GM12892 (cell line): ENCODE data around the gene PARVB.

ENCODE experiments used
- DNase-seq: peaks from one replicate; pipeline ENCODE4 v3.0.0; 2011; ENCODE audit not compliant: insufficient read length
- FAIRE-seq: peaks from 2 replicates; lab custom pipeline; 2011; peaks lifted over from hg19 to GRCh38; lab: Jason Lieb, UNC
- POLR2A ChIP-seq: IDR thresholded peaks from 2 replicates; pipeline ENCODE4 v1.6.1; 2011; ENCODE audit warnings: low read depth, low read length, control low read depth
- POLR2AphosphoS5 ChIP-seq: IDR thresholded peaks from 2 replicates; pipeline ENCODE4 v1.6.1; 2011; ENCODE audit warnings: low read depth, low read length, control low read depth
- TAF1 ChIP-seq: IDR thresholded peaks from 2 replicates; pipeline ENCODE4 v1.6.1; 2011; ENCODE audit warnings: low read depth, mild to moderate bottlenecking, control low read depth, low read length, borderline replicate concordance

The PARVB gene

DNA sequence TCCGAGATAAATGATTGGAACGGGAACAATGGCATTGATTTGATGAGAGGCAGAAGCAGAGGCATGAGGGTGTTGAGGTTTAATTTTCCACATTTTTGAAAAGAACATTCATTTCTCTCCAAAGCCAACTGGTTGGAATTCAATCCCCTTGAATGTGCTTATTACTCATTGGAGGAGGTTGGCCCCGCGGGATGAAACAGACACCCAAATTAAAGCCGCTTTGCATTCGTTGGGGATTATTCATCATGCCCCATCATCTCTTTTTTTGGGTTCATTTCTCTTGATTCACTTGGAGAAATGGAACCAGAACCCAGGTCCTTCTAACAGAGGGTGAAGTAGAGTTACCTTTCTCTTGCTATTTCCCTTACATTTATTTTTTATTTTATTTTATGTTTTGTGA lies 109.1 kb downstream of the PARVB start:
- DNase-seq (no peak), FAIRE-seq (no peak)
- TF ChIP-seq POLR2A (no peak), TAF1 (no peak), POLR2AphosphoS5 (no peak)

DNA sequence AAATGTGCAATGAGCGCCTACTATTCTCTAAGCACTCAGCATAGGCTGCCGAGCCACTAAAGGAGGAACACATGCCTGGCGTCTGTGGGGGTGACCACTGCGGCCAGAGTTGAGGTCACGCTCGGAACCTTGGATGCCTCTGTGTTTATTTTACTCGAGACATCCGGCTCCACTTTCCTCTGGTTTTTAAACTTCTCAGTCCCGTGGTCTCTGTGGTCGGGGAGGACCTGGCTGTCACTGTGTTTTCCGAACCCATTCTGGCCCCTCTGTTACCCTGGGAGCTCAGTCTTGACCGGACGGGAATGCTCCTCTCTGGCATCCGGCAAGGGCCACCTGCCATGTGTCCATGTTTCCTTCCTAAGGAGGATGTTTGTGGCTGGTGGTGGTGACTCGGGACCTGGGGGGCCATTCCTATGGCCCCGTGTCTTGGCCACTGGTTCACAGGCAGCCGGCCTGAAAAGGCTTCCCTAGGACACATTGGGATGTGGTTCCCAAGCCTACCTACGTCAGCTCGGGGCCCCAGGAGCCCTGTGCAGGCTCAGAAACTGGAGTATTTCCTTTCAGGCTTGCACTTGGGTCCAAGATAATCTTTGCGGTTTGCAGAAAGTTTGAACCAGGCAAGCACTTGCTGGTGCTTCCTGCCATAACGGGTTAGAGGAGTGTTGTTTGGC lies 109.9 kb downstream of the PARVB start:
- FAIRE-seq (no peak), DNase-seq (no peak)
- TF ChIP-seq POLR2A (no peak), POLR2AphosphoS5 (no peak), TAF1 (no peak)

DNA sequence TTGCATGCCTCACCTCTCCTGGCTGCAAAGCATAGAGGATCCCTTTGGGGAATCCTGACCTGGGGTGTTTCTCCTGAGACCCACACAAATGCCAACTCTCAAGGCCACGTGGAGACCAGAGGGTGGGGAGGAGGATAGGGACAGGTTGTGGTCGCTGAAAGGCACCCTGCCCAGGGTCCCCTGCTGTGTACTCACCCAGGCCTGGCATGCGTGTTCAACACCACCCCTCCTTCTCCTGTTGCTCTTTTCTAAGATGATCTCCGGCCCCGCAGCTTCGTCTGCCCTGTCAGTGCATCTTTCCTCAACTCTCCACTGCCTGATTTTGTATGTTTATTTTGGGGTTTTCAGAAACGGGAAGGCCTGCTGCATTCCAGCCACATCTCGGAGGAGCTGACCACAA lies 112.0 kb downstream of the PARVB start:
- FAIRE-seq (no peak), DNase-seq (no peak)
- no peak for TF ChIP-seq POLR2AphosphoS5
- no peak for TF ChIP-seq POLR2A
- TF ChIP-seq TAF1: no peak

DNA sequence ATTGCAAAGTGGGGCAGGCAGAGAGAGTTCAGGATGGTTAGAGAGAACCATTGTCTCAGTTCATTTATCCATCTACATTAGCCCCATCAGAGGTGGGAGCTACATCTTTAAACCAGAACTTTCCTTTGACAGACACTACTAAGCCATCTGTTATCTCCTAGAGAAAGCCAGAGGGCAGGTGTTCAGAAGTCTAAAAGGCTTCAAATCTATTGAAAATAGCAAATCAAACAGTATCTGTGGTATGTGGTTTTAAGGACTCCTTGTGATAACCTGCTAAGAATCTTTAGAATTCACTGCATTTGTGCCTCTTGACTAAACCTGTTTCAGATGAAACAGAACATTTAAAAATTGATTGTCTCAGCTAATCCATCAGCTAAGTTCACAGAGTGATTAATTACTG lies 112.7 kb downstream of the PARVB start:
- no peak for DNase-seq
- no peak for FAIRE-seq
- TF ChIP-seq POLR2AphosphoS5: no peak
- TF ChIP-seq POLR2A: no peak
- TF ChIP-seq TAF1: no peak

DNA sequence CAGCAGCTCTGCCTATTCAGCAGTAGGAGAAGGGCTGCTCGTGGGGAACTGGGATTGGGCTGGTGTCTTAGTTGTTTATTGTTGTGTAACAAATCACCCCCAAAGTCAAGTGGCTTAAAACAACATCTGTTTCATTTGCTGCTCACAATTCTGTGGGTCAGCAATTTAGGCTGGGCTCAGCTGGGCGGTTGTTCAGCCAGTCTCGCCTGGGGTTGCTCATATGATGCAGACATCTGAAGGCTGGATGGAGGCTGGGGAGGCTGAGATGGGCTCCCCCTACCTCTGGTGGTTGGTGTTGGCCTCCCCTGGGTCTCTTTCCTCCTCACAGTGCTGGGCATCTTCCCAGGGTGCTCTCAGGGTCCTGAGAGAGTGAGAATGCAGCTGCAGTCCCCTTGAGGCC lies 113.3 kb downstream of the PARVB start:
- FAIRE-seq (no peak), DNase-seq (no peak)
- TF ChIP-seq POLR2AphosphoS5 (no peak), TAF1 (no peak), POLR2A (no peak)

DNA sequence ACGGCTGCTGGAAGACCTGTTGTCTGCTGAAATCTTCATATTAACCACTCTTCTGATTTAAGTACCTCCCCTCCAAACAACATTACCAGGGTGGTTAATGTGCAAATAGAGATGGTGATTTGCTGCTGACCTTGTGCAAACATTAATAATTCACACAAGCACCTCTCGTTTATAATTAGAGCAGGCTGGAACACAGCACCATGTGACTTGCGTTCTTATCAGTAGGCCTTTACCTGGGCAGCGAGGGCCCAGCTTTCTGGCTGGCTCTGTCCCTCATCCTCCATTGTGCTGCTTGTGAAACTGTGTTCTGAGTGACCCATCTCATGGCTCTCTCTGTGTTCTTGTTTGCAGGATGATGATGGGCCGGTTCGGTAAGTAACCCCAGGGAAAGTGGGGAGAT lies 115.7 kb downstream of the PARVB start:
- DNase-seq (no peak), FAIRE-seq (no peak)
- TF ChIP-seq POLR2AphosphoS5 (no peak), POLR2A (no peak), TAF1 (no peak)

DNA sequence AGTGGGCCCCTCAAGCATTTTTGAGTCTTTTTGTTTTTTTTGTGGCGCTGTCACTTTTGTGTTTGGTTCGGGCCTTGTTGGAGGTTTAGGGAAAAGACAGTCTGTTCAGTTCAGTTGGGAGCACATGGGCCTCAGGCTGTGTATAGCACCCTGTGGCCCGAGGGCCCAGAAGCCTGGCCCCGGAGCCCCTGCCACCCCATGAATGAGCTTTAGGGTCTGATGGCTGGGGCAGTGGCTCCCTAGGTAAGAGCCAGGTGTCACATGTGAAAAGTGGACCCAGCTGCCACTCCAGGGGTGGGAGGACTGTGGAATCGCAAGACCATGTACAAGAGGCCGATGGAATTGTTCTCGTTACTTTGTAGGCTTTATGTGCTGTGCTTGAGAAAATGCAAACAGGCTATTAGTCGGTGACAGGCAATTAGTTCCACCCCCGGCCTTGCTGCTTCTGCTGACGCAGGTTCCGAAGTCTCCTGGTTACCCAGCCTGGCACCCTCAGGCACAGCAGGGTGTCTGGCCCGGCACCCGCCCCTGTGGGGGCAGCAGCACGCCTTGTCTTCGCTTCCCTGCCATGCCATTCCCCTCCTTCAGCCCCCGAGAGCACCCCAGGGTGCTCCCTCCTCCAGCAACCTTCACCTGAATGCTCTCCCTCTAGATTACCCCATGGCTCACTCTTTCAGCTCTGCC lies 118.5 kb downstream of the PARVB start:
- DNase-seq: no peak
- TF ChIP-seq POLR2A (no peak), POLR2AphosphoS5 (no peak), TAF1 (no peak)
- FAIRE-seq: no peak

DNA sequence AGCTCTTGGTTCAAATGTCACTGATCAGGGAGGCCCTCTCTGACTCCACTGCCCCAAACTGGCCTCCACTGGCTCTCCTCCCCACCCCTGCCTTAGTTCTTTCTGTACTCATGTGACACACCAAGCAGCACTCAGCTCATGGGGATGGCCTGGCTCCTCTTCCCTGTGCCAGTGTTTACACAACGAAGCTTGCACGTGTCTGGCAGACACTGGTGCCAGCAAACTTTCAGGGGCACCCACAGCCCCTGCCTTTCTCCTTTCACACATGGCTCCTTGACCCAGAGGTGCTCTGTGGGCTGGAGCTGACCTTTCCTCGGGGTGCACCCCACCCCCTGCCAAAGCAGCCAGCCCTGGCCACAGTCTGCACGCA lies 119.0 kb downstream of the PARVB start:
- FAIRE-seq (no peak), DNase-seq (no peak)
- no peak for TF ChIP-seq TAF1
- no peak for TF ChIP-seq POLR2A
- no peak for TF ChIP-seq POLR2AphosphoS5

DNA sequence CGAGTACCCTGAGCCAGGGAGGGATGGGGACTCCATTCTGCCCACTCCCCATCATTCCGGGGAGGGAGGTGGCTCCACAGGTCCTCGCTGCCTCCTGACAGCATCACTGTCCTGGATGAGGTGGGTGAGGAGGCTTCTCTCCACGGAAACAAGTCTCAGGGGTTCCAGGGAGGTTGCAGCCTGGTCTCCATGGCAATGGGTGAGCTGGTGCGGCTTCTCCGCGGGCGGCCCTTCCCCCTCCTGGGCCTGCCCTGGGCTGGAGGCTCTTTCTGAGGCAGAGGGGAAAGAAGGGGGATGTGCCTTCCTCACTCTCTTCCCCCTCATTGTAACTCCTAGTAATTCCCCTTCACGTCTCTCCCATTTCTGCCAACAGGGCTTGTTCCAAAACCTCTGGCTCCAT lies 119.5 kb downstream of the PARVB start:
- no peak for FAIRE-seq
- TF ChIP-seq TAF1 (no peak), POLR2AphosphoS5 (no peak), POLR2A (no peak)
- DNase-seq: no peak

DNA sequence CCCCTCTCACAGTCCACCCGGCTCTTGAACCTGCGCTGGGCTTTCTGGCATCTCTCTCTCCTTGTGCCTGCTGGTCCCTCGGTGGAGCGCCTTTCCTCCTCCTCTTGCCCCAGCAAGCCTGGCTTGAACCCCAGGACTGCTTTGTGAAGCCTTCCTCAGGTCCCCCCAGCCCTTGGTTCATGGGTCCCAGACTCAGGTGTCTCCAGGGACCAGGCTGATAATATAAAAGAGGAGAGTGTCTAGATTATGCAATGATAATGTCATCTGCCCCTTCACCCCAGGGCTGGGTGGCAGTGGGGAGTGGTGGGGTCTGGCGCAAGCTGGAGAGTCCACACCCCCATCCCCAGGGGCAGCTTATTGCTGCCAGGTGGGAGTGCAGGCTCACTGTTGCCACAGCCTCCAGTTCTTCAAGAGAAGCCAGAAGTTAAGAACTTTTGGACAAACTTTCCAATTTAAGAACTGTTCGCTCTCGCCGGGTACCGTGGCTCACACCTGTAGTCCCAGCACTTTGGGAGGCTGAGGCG lies 120.0 kb downstream of the PARVB start:
- no peak for FAIRE-seq
- DNase-seq: no peak
- TF ChIP-seq TAF1: no peak
- TF ChIP-seq POLR2A: no peak
- no peak for TF ChIP-seq POLR2AphosphoS5

DNA sequence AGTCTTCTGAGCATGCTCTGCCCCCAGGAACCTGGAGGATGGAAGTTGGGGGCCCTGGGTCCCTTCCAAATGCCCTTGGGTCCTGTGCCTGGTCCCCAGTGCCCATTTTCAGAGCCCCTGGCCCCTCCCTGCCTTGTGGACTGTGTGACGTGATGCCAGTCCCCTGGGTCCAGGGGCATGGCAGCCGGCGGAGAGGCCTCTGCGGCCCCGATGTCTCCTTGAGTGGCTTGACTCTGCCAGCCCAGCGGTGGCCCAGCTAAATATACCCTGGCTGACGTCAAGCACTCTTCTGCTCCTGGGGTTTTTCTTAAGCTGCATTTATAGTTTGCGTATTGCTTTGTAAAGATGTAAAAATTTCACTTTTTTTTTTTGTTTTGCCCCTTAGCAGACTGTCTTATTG lies 121.4 kb downstream of the PARVB start:
- DNase-seq (no peak), FAIRE-seq (no peak)
- TF ChIP-seq TAF1 (no peak), POLR2AphosphoS5 (no peak), POLR2A (no peak)
